Measurements from ENCODE around the gene MSANTD1.

The MSANTD1 gene

GRCh38 chr4:3234171-3235029 lies 14.6 kb upstream of the MSANTD1 start:
- no peak for DNase-seq

DNA sequence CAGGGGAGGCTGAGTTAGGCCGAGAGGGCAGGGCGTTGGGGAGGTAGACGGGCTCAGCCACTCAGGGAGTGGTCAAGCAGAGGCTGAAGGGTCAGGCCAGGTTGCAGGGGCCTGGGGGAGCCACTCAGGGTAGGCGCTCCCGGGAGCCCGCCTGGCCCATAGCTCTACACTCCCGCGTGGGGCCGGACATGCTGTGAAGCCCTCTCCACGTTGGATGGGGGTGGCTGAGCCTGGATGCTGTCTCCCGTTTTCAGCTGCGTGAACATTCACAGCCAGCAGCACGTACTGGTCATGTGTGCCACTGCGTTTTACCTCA lies 14.0 kb upstream of the MSANTD1 start:
- DNase-seq, result no peak

GRCh38 chr4:3235581-3235980 lies 13.4 kb upstream of the MSANTD1 start:
- no peak for DNase-seq

GRCh38 chr4:3236326-3236878 lies 12.6 kb upstream of the MSANTD1 start:
- DNase-seq, result no peak

DNA sequence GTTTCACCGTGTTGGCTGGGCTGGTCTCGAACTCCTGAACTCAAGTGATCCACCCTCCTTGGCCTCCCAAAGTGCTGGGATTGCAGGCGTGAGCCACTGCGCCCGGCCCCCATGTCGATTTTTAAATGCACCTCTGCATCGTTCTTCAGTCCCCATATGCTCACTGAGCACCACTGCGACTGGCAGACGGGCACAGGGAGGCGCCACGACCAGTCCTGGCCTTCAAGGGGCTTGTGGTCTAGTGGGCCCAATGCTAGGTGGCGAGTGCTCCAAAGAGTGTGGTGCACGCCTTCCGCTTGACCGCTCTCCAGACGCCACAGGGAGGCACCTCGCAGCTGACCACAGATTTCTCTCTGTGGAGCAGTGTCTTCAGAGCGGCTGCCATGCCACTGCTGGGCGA lies 11.7 kb upstream of the MSANTD1 start:
- no peak for DNase-seq

GRCh38 chr4:3237712-3238560 lies 11.0 kb upstream of the MSANTD1 start:
- DNase-seq, result no peak

GRCh38 chr4:3238721-3239120 lies 10.2 kb upstream of the MSANTD1 start:
- no peak for DNase-seq

DNA sequence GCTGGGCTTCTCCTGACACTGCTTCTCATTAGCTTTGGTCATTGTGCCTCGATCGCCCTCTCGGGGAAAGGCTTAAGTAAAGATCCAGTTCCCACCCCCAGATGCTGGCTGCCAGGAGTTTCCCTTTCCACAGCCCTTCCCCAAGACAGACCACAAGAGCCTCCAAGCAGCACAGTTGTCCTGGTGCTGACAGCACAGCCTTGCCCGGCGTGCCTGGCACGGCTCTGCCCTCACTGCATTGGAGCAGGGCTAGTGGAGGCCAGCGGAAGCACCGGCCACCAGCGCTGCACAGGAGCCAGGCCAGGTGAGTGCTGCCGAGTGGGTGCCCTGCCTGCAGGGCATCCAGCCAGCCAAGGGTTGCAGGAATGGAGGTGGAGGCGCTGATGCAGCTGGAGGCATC lies 9.7 kb upstream of the MSANTD1 start:
- no peak for DNase-seq

DNA sequence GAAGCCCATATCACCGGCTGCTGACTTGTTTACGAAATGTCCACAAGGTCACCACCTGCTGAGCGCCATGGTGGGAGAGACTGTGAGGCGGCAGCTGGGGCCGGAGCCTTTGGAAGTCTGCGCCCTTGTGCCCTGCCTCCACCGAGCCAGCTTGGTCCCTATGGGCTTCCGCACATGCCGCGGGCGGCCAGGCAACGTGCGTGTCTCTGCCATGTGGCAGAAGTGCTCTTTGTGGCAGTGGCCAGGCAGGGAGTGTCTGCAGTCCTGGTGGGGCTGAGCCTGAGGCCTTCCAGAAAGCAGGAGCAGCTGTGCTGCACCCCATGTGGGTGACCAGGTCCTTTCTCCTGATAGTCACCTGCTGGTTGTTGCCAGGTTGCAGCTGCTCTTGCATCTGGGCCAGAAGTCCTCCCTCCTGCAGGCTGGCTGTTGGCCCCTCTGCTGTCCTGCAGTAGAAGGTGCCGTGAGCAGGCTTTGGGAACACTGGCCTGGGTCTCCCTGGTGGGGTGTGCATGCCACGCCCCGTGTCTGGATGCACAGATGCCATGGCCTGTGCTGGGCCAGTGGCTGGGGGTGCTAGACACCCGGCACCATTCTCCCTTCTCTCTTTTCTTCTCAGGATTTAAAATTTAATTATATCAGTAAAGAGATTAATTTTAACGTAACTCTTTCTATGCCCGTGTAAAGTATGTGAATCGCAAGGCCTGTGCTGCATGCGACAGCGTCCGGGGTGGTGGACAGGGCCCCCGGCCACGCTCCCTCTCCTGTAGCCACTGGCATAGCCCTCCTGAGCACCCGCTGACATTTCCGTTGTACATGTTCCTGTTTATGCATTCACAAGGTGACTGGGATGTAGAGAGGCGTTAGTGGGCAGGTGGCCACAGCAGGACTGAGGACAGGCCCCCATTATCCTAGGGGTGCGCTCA lies 8.7 kb upstream of the MSANTD1 start:
- DNase-seq, result no peak

DNA sequence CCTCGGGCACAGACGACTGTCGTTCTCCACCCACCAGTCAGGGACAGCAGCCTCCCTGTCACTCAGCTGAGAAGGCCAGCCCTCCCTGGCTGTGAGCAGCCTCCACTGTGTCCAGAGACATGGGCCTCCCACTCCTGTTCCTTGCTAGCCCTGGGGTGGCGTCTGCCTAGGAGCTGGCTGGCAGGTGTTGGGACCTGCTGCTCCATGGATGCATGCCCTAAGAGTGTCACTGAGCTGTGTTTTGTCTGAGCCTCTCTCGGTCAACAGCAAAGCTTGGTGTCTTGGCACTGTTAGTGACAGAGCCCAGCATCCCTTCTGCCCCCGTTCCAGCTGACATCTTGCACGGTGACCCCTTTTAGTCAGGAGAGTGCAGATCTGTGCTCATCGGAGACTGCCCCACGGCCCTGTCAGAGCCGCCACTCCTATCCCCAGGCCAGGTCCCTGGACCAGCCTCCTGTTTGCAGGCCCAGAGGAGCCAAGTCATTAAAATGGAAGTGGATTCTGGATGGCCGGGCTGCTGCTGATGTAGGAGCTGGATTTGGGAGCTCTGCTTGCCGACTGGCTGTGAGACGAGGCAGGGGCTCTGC lies 7.9 kb upstream of the MSANTD1 start:
- no peak for DNase-seq

DNA sequence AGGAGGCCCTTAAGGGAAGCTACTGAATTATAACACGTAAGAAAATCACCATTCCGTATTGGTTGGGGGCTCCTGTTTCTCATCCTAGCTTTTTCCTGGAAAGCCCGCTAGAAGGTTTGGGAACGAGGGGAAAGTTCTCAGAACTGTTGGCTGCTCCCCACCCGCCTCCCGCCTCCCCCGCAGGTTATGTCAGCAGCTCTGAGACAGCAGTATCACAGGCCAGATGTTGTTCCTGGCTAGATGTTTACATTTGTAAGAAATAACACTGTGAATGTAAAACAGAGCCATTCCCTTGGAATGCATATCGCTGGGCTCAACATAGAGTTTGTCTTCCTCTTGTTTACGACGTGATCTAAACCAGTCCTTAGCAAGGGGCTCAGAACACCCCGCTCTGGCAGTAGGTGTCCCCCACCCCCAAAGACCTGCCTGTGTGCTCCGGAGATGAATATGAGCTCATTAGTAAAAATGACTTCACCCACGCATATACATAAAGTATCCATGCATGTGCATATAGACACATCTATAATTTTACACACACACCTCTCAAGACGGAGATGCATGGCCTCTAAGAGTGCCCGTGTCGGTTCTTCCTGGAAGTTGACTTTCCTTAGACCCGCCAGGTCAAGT lies 6.9 kb upstream of the MSANTD1 start:
- no peak for DNase-seq

DNA sequence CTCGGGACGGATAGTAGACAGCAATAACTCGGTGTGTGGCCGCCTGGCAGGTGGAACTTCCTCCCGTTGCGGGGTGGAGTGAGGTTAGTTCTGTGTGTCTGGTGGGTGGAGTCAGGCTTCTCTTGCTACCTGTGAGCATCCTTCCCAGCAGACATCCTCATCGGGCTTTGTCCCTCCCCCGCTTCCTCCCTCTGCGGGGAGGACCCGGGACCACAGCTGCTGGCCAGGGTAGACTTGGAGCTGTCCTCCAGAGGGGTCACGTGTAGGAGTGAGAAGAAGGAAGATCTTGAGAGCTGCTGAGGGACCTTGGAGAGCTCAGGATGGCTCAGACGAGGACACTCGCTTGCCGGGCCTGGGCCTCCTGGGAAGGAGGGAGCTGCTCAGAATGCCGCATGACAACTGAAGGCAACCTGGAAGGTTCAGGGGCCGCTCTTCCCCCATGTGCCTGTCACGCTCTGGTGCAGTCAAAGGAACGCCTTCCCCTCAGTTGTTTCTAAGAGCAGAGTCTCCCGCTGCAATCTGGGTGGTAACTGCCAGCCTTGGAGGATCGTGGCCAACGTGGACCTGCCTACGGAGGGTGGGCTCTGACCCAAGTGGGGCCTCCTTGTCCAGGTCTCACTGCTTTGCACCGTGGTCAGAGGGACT lies 5.7 kb upstream of the MSANTD1 start:
- DNase-seq, result no peak

DNA sequence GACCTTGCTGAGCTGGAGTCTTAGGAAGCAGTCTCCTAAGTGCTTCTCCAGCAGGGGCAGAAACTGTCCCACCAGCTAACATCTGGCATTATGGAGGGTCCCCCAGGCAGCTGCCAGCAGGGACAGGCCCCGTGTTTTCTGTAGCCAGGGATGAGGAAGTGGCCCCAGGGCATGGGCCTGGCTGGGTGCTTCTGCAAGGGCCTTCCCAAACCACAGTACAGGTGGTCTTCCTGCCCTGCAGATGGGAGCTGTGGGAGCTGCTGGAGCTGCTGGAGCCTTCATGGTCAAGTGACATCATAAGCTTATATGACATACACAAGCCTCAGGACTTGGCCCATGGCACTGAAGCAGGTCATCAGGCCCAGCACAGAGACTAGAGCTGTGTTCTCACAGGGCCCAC lies 5.0 kb upstream of the MSANTD1 start:
- DNase-seq, result no peak

DNA sequence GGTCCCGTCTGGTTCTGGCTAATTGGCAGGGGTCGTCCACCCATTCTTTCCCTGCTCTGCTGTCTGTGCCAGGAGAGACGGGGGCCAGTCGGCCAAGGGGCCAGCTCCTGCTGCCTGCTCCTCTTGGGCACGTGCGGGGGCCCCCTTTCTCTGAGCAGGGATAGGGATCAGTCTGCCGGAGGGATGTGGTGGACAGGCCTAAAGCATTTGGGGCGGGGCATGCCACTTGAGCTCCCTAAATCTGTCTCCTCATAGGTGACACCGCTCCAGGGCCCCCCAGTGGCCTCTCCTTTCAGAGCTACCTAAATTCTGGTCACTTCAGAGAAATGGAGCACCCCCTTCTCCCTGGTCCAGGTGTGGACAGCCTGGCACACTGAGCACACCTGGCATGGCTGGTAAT lies 4.2 kb upstream of the MSANTD1 start:
- DNase-seq, result no peak

GRCh38 chr4:3245676-3246075 lies 3.3 kb upstream of the MSANTD1 start:
- no peak for DNase-seq

DNA sequence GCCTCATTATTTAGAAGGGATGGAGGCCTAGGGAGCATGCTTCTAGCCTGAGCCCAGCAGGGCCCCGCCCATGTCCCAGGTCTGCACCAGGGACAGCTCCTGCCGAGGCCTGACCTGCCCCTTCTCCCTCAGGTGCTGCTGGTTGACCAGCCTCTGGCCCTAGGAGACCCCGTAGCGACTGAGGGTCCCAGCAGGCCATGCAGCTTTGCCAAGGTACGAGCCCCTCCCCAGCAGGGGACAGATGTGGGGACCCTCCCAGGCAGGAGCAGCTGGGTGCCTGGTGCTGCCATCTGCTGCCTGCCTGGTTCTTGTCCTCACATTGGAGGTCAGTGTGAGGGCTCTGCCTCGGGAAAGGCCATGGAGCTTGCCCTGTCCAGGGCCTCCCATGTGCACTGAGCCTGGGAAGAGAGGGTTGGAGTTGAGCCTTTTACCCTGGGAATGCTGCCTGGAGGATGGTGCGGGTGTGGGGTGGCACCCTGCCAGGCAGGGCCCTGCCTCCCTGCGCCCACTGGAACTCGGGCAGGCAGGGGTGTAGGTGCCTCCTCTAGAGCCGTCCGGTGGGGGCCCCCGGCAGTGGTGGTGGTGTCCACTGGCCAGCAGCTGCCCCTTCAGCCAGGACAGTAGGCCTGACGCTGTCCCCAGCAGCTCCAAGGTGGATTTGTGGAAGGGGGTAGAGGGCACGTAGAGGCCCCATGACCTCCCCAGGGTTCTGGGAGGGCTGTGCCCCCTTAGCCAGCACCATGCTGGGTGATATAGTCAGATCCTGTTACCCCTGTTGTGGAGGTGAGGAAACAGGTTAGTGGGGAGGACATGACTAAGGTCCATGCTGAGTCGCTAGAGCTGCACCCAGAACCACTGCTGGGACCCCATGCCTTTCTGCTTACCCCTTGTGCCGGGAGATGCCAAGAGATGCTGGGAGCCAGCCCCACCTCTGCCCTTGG lies 2.2 kb upstream of the MSANTD1 start:
- DNase-seq, result no peak

GRCh38 chr4:3247399-3248177 lies 1.4 kb upstream of the MSANTD1 start:
- no peak for DNase-seq

DNA sequence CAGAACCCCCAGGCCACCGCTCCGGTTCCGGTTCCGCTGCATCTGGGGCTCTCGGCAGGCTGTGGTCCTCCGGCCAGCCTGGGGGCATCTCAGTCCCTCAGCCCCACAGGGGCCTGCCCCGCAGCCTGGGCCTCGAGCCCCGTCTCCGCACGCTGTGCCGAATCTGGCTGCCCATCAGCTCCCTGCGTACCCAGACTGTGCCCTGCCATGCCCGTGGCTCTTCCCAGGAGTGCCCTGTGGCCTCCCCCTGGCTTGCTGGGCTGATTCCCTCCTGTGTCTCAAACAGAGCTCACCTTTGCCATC lies 830 bp upstream of the MSANTD1 start:
- no peak for DNase-seq

- DNase-seq, result no peak
Measured at GRCh38 chr4:3249711-3250437, 915 bp downstream of the MSANTD1 start.

Measured in stimulated activated CD4-positive, alpha-beta T cell treated with anti-CD3 and anti-CD28 coated beads, Interleukin-2, amount 100 ng/mL, for 48 hours (primary cell).